Liver (tissue), 3 donors: Measurements from ENCODE around the gene HDAC9.

Experiments
- CTCF ChIP-seq: fragments of 150-350 bp; IDR thresholded peaks from 2 replicates; pipeline ENCODE4 v1.5.1; 2017; ENCODE audit warnings: improper control_type of control experiment, low read depth, low read length; ENCODE audit not compliant: missing input control
- EGR1 ChIP-seq, 2 donors: IDR thresholded peaks; 2 replicates each; pipeline ENCODE4 v1.6.1; 2016 to 2018; ENCODE audit warnings: antibody characterized with exemption in 2 of 2, low read depth in 2 of 2
- FOXA1 ChIP-seq: IDR thresholded peaks from 2 replicates; pipeline ENCODE4 v1.6.1; 2016; ENCODE audit warnings: antibody characterized with exemption
- GABPA ChIP-seq, 2 donors: IDR thresholded peaks in 1 of 2; conservative IDR thresholded peaks in 1 of 2; 2 replicates each; pipeline ENCODE4 v1.6.1; 2016; ENCODE audit warnings: antibody characterized with exemption in 2 of 2, mild to moderate bottlenecking in 1 of 2, moderate library complexity in 1 of 2
- HNF4A ChIP-seq, 2 donors: conservative IDR thresholded peaks; 2 replicates each; pipeline ENCODE4 v1.6.1; 2016; ENCODE audit warnings: antibody characterized with exemption in 2 of 2, mild to moderate bottlenecking in 2 of 2
- JUND ChIP-seq, 2 donors: IDR thresholded peaks; 2 replicates each; pipeline ENCODE4 v1.6.1; 2016; ENCODE audit warnings: antibody characterized with exemption in 2 of 2
- RAD21 ChIP-seq, 2 donors: IDR thresholded peaks; 2 replicates each; pipeline ENCODE4 v1.6.1; 2016; ENCODE audit warnings: antibody characterized with exemption in 2 of 2, mild to moderate bottlenecking in 2 of 2
- REST ChIP-seq: IDR thresholded peaks from 2 replicates; pipeline ENCODE4 v1.6.1; 2016; ENCODE audit warnings: antibody characterized with exemption, mild to moderate bottlenecking
- SP1 ChIP-seq: IDR thresholded peaks from 2 replicates; pipeline ENCODE4 v1.6.1; 2018; ENCODE audit warnings: antibody characterized with exemption, mild to moderate bottlenecking
- TAF1 ChIP-seq: conservative IDR thresholded peaks from 2 replicates; pipeline ENCODE4 v1.6.1; 2016; ENCODE audit warnings: antibody characterized with exemption, mild to moderate bottlenecking
- YY1 ChIP-seq: IDR thresholded peaks from 2 replicates; pipeline ENCODE4 v1.6.1; 2016; ENCODE audit warnings: antibody characterized with exemption, mild to moderate bottlenecking
- ZBTB33 ChIP-seq: IDR thresholded peaks from 2 replicates; pipeline ENCODE4 v1.6.1; 2016; ENCODE audit warnings: antibody characterized with exemption
- donor health status: healthy.
- donor health status: healthy.

DNA sequence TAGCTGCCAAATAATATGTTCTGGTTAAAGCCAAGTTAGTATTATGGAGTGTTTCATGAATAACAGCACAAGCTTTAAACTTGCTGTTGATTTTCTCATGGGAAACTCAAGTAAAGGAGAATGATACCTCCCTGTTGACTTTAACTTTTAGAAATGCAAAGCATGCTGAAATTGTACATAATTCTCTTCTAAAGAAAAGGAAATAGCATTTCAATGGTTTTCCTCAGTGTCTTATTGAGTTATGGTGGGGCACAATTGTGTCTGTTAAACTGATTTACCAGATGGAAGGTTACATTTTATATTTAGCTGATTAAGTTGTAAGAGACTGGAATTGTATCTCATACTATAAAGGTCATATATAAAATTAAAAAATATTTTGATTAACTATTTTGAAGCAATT is 119.3 kb downstream of the HDAC9 start:
- no peak for TF ChIP-seq CTCF
- no peak for TF ChIP-seq RAD21 (IDR thresholded peaks at IDR 0.05)
- TF ChIP-seq YY1 = no peak
- TF ChIP-seq FOXA1 = no peak
- no peak for TF ChIP-seq JUND (IDR thresholded peaks at IDR 0.05)
- TF ChIP-seq HNF4A (conservative IDR thresholded peaks at IDR 0.05) = no peak
- TF ChIP-seq REST = no peak
- no peak for TF ChIP-seq TAF1
- no peak for TF ChIP-seq ZBTB33
- TF ChIP-seq GABPA (IDR thresholded peaks at IDR 0.05 in 1 of 2, conservative IDR thresholded peaks at IDR 0.05 in 1 of 2) = no peak
- TF ChIP-seq SP1 = no peak
- TF ChIP-seq EGR1 (IDR thresholded peaks at IDR 0.05; ENCODE audit: low read depth in 2 of 2) = no peak
